HG03520 (cell line): ENCODE data around the gene PABPC1L.

ENCODE experiments used
- ATAC-seq: cut with Tn5 transposase; IDR thresholded peaks from one replicate; pipeline ENCODE4 v1.9.1; 2021; ENCODE audit warnings: mild to moderate bottlenecking, moderate library complexity; ENCODE audit not compliant: unreplicated experiment

PABPC1L gene

DNA sequence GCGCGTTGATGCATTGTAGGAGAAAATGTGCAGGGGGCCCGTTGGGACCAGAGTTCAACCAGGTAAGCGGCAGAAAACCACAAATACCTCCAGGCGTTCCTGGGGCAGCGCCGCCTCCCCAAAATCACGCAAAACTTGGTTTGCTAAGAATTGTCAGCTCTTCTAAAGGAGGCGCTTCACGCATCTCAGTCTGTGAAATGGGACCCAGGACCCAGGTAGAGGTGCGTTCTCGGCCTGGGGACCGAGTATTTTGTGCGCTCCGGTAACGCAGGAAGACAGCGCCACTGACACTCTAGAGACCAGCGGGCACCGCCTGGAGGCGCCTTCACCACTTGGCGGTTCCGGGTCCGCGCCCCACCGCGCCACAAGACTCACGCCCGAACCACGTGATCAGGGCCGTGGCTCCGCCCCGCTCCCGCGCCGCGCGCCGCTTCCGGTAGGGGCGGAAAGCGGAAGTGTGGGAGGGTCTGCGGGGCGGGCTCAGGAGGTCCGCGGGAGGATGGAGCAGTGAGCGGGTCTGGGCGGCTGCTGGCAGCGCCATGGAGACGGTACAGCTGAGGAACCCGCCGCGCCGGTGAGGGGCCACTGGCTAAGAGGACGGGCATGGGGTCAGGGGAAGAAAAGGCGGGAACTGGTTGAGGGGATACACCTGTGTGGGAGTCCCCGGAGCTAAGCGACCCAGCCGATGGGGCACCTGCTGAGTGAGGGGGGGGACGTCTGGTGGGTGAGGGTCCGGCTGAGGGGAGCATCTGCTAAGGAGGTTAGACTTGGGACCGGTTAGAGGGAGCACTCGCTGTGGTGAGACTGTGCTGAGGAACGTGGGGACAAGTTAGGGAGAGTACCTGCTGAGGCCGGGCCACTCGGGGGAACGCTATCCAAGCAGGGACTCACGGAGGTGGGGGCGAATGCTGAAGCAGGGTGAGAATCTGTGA lies 56.4 kb downstream of the PABPC1L start, which contains the start of gene STK4:
TSS of gene STK4 (plus strand) at position 483 of the 932 bp plus-strand sequence. CDS start at position 540, 57 bp downstream.
- ATAC-seq = peak; percentile 54

DNA sequence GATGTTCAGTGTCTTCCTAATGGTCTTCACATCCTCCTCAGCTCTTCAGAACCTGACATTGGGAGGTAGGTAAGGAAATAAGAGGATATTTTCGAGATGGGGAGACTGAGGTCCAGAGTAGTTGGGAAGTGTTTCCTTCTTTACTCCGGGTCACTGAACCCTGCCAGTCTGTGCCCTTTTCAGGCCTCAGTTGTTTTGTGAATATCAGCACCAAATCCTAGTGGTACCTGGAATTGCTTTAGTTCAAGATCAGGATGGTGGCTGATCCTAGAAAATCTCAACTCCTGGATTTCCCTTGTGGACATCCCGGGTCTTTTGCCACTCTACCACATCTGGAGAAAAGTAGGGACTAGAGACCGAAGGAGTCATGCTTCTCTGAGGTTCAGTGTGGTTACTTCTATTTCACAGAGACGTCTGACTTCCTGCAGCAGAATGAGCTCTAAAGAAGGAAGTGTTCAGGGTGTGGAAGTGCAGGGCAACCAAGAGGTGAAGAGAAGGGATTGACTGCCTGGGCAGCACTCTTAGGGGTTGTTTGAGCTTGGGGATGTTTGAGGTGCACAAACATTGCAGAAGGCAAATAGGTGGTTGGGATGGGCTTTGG lies 57.4 kb downstream of the PABPC1L start:
- no peak for ATAC-seq

DNA sequence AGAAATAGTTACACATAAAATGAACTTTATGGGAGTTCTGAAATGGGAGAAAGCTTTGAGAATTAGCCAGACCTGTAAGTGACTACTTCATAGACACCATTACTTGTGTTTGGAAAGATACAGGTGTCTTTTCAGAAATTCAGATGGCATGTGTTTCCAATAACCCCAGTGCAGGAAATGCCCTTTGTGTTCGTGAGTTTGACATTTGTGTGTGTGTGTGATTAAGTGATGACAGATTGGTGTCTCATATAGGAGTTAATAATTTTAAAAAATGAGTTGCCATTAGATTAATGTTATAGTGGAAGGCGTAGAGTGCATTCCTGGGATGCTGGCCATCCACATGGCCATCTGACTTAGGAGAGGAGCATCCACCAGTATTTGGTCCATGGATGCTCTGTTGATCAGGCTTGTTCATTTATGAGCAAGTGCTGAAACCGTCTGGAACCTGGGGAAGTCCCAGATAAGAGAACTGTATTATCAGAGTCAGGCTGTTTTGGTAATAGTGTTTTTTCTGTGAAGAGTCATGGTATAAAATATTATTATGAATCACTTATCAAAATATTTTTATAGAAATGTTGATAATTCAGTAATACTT lies 59.5 kb downstream of the PABPC1L start:
- ATAC-seq = no peak

DNA sequence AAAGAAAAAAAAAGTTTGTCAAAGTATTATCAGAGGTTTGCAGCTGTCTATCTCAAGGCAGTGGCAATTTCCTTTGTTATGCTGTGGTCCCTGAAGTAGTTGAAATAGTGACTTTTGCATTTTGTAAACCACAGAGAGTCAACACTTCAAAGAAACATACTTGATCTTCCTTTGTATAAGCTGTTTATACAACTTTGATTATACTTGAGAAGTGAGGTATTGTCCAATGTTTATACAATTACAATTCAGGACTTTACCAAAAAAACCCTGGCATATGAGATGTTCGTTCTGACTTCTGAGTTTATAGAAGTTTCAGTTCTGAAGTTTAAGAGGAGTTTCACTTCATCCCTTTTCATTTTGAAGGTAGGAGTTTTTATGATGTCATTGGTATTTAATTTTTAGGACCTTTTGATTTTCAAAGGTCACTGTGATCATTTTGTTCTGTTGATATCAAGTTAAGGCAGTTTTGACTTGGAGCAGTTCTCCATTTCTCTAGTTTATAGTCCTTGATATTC lies 60.4 kb downstream of the PABPC1L start:
- ATAC-seq = no peak

DNA sequence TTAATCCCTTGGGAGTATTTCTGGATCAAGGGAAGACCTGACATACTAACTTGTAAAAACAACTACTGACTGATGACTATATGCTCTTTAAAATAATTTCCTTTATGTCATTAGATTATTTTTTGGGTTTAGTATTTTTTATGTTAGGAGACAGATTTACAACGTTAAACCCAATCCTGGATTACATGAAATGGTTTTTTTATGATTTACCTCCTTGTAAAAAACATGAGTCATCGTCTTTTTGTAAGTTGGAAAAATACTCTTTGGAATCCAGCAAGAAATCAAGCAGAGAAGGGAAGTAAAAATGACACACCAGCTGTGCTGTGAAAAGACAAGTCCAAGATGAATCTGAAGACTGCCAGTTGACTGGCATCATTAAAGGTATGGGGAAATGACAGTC lies 63.2 kb downstream of the PABPC1L start:
- ATAC-seq = no peak

GRCh38 chr20:44976698-44977097 lies 66.8 kb downstream of the PABPC1L start:
- no peak for ATAC-seq

GRCh38 chr20:44979090-44979621 lies 69.3 kb downstream of the PABPC1L start:
- ATAC-seq = peak; percentile 88

- no peak for ATAC-seq
These were observed 72.0 kb downstream of the PABPC1L start for GRCh38 chr20:44981736-44982406.

DNA sequence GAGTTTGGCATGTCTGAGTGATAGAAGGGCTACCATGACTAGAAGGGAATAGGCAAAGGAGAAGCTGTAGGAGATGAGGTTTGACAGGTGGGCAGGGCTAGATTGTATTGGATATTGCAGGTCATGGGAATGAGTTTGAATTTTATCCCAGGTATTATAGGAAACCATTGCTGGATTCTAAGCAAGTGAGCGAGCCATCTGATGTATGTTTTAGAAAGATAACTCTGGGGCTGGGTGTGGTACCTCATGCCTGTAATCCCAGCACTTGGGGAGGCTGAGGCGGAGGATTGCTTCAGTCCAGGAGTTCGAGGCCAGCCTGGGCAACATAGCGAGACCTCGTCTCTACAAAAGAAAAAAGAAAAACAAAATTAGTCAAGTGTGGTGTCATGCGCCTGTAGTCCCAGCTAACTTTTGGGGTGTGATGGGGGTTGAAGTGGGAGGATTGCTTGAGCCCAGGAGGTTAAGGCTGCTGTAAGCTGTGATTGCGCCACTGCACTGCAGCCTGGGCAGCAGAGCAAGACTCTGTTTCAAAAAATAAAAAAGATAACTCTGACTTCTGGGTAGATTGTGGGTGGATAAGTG lies 73.3 kb downstream of the PABPC1L start:
- ATAC-seq = no peak

DNA sequence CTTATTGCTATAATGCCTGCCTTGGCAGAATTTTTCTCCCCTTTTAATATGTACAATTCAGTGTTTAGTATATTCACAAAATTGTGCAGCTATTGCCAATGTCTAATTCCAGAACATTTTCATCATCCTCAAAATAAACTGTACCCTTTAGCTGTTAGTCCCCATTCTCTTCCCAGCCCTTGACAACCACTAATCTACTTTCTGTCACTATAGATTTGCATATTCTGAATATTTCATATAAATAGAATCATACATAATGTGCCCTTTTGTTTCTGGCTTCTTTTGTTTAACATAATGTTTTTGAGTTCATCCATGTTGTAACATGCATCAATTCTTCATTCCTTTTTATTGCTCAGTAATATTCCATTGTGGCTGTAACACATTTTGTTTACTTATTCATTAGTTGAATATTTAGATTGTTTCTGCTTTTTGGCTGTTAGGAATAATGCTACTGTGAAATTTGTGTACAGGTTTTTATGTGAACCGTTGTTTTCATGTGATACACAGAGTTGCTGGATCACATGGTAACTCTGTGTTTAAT lies 78.8 kb downstream of the PABPC1L start:
- no peak for ATAC-seq
